WI38 (cell line): ENCODE measurements around the gene SYTL3.

Experiments
- H3K4me3 ChIP-seq: 2 replicates; pipeline ENCODE4 v1.5.1; 2011; ENCODE audit warnings: low read depth, mild to moderate bottlenecking, control low read depth, low read length
- TF ChIP-seq, protein P1 (sequence below): IDR thresholded peaks from 2 replicates; pipeline ENCODE4 v1.5.1; 2012; ENCODE audit warnings: low read depth, mild to moderate bottlenecking, control low read depth, low read length

The SYTL3 gene

DNA sequence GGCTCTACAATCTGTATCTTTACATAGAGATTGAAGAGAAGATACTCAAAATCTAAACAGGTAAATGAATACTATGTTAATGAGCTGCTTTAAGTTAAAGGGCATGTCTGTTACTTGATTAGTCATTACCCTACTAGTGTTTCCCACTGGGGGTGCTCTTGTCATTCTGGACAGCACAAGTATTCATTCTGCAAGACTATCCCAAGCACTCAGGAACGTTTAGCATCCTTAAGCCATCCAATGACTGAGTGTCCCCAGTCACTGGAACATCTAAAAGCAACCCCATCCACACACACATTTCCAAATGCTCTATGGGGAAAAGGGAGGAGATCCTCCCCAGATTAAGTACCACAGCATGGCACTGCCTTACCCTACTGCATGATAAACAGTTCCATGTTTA, 143.6 kb downstream of the SYTL3 start:
- no peak overlapping the region for H3K4me3 ChIP-seq
- TF ChIP-seq, protein P1, sequence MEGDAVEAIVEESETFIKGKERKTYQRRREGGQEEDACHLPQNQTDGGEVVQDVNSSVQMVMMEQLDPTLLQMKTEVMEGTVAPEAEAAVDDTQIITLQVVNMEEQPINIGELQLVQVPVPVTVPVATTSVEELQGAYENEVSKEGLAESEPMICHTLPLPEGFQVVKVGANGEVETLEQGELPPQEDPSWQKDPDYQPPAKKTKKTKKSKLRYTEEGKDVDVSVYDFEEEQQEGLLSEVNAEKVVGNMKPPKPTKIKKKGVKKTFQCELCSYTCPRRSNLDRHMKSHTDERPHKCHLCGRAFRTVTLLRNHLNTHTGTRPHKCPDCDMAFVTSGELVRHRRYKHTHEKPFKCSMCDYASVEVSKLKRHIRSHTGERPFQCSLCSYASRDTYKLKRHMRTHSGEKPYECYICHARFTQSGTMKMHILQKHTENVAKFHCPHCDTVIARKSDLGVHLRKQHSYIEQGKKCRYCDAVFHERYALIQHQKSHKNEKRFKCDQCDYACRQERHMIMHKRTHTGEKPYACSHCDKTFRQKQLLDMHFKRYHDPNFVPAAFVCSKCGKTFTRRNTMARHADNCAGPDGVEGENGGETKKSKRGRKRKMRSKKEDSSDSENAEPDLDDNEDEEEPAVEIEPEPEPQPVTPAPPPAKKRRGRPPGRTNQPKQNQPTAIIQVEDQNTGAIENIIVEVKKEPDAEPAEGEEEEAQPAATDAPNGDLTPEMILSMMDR: peak; percentile 31; the same call in 1 of the 2 replicates

GRCh38 chr6:158795516-158795915, 145.7 kb downstream of the SYTL3 start:
- TF ChIP-seq, protein P1: no peak

GRCh38 chr6:158796353-158796752, 146.5 kb downstream of the SYTL3 start:
- TF ChIP-seq, protein P1: no peak
- no peak overlapping the region for H3K4me3 ChIP-seq

More at GRCh38 chr6:158795516-158795915, 145.7 kb downstream of the SYTL3 start:
- H3K4me3 ChIP-seq: no peak overlapping the region

- TF ChIP-seq, protein P1: no peak
- no peak overlapping the region for H3K4me3 ChIP-seq
Observed at GRCh38 chr6:158797331-158798310, 147.8 kb downstream of the SYTL3 start.

DNA sequence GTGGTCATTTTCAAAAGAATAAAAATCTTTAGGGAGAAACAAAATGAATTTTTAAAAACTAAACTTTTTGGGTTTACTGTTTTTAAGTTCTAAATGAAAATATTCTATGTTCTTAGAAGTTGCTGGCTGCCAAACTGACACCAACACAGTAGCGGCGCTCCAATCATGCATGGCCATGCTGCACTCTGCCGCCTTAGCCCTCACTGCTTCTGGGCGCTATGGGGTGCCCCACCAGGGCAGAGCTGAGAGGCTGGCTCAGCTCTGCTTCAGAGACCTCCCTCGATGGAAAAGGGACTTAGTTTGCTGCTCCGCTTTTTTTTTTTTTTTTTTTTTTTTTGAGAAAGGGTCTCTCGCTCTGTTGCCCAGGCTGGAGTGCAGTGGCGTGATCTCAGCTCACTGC, 148.5 kb downstream of the SYTL3 start:
- TF ChIP-seq, protein P1: no peak

GRCh38 chr6:158799051-158799792, 149.4 kb downstream of the SYTL3 start:
- TF ChIP-seq, protein P1: no peak
- no peak overlapping the region for H3K4me3 ChIP-seq

More for the DNA sequence above, 148.5 kb downstream of the SYTL3 start:
- no peak overlapping the region for H3K4me3 ChIP-seq
